Kidney (tissue), 14 donors: Measurements from ENCODE around the gene RNF4. TPM values are rescaled to one million over a fixed set of nuclear protein-coding genes. Genes with fewer than 3 reads are reported as not detected.

Source experiments
- DNase-seq, 5 donors: peaks; one replicate each; pipeline ENCODE4 v3.0.0-alpha.2; 2013 to 2020
- FAIRE-seq: peaks from 2 replicates; lab custom pipeline; 2012; peaks lifted over from hg19 to GRCh38; lab: Jason Lieb, UNC
- H3K27ac ChIP-seq, 2 donors: one replicate each; pipeline ENCODE4 v1.7.0; 2013; ENCODE audit warnings: low read depth in 2 of 2, low read length in 2 of 2, inconsistent platforms in 1 of 2
- H3K27me3 ChIP-seq: one replicate; pipeline ENCODE4 v1.7.1; 2013; ENCODE audit warnings: low read length, inconsistent platforms; ENCODE audit not compliant: control insufficient read depth, insufficient read depth
- H3K36me3 ChIP-seq, 3 donors: one replicate each; pipeline versions ENCODE4 v1.7.0 to v1.7.1; 2013; ENCODE audit warnings: low read length in 3 of 3, control low read depth in 1 of 3, inconsistent platforms in 1 of 3; ENCODE audit not compliant: insufficient read depth in 3 of 3, control insufficient read depth in 2 of 3
- H3K4me1 ChIP-seq, 3 donors: one replicate each; pipeline versions ENCODE4 v1.7.0 to v1.7.1; 2013; ENCODE audit warnings: low read length in 3 of 3, inconsistent platforms in 1 of 3, low read depth in 1 of 3; ENCODE audit not compliant: control insufficient read depth in 2 of 3, insufficient read depth in 2 of 3
- H3K4me3 ChIP-seq, 3 donors: one replicate each; pipeline versions ENCODE4 v1.7.0 to v1.8.1; 2013; ENCODE audit warnings: low read length in 3 of 3, control low read depth in 1 of 3, inconsistent platforms in 1 of 3
- H3K9ac ChIP-seq, 3 donors: one replicate each; pipeline versions ENCODE4 v1.7.0 to v1.7.1; 2013; ENCODE audit warnings: low read length in 3 of 3, control low read depth in 1 of 3, inconsistent platforms in 1 of 3
- H3K9me3 ChIP-seq, 3 donors: one replicate each; pipeline versions ENCODE4 v1.7.0 to v1.7.1; 2013; ENCODE audit warnings: low read length in 3 of 3, control low read depth in 1 of 3, inconsistent platforms in 1 of 3; ENCODE audit not compliant: control insufficient read depth in 2 of 3, insufficient read depth in 1 of 3
- CTCF ChIP-seq: IDR thresholded peaks from 3 replicates; pipeline ENCODE4 v1.5.1; 2012; ENCODE audit warnings: mild to moderate bottlenecking, moderate library complexity, borderline replicate concordance; ENCODE audit not compliant: insufficient read depth; ENCODE audit errors: extremely low read depth
- intact Hi-C: fragments of 100-400 bp; cut with DNase I; formaldehyde crosslinking; loops from one replicate; pipeline ENCODE4 v1.11.1; 2022
- polyA plus RNA-seq: library from polyadenylated mRNA; stranded (reverse); fragments of 350-450 nt; fragmentation: Illumina TruSeq; extraction: RNeasy Lipid Tissue Mini Kit (QIAGEN cat#74804); gene quantifications from one replicate; pipeline ENCODE4 v1.2.3, GENCODE V29; 2014; ENCODE audit warnings: low read depth, low replicate concordance; ENCODE audit not compliant: insufficient read depth
- total RNA-seq: library from RNA; stranded (reverse); fragmentation: NEBNext Ultra II Directional; extraction: Animal tissue kit (Norgen Biotek cat#: 25700); gene quantifications from one replicate; pipeline ENCODE4 v1.2.1, GENCODE V29; 2021
- donor health status: control.
- donor health status: control.
- donor health status: control.
- donor health status: control.
- donor health status: control.
- donor health status: DM: yes; HTN: yes; CAD: no.
- donor health status: Normal renal cell carcinoma (clear cell type).

The RNF4 gene
- total and polyA plus RNA-seq, 2 donors from 2014 or later = 24.2 to 61.5 TPM

- no peak overlapping the region for H3K9ac ChIP-seq
- no peaks in the 10 kb centered on the region for H3K9me3 ChIP-seq
- FAIRE-seq = no peak
- H3K4me3 ChIP-seq = no peak overlapping the region
- intact Hi-C loops = no loop called here
- no peaks in the 10 kb centered on the region for H3K27me3 ChIP-seq
- no peak overlapping the region for H3K27ac ChIP-seq
- no peaks in the 10 kb centered on the region for H3K4me1 ChIP-seq
- H3K36me3 ChIP-seq = no peaks in the 10 kb centered on the region
- DNase-seq = peak in 1 of 5 donors; percentile 44
- TF ChIP-seq CTCF = no peak
These were observed 23.8 kb upstream of the RNF4 start for GRCh38 chr4:2445130-2445529.

DNA sequence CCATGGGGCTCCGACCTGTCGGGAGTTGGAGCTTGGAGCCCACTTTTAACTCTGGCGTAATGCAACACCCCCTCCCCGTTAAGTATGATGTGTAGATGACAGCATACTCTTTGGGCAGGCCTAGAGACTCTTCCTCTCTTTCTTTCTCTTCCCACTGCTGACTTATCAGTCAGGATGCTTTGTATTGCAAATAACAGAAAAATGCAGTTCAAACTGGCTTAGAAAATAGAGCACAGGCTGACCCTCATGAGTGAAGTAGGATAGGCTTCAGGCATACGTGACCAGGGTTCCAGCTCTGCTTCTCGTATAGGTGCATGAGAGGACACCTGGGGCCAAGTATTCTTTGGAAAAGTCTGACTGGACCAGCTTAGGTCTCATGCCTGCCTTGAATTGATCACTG, 23.3 kb upstream of the RNF4 start:
- Histone ChIP-seq H3K27me3 (no peaks in the 10 kb centered on the region), H3K9me3 (no peaks in the 10 kb centered on the region), H3K4me3 (no peak overlapping the region), H3K4me1 (no peaks in the 10 kb centered on the region), H3K27ac (no peak overlapping the region), H3K9ac (no peak overlapping the region), H3K36me3 (no peaks in the 10 kb centered on the region)
- DNase-seq = no peak
- no peak for FAIRE-seq
- intact Hi-C loops = no loop called here
- no peak for TF ChIP-seq CTCF

DNA sequence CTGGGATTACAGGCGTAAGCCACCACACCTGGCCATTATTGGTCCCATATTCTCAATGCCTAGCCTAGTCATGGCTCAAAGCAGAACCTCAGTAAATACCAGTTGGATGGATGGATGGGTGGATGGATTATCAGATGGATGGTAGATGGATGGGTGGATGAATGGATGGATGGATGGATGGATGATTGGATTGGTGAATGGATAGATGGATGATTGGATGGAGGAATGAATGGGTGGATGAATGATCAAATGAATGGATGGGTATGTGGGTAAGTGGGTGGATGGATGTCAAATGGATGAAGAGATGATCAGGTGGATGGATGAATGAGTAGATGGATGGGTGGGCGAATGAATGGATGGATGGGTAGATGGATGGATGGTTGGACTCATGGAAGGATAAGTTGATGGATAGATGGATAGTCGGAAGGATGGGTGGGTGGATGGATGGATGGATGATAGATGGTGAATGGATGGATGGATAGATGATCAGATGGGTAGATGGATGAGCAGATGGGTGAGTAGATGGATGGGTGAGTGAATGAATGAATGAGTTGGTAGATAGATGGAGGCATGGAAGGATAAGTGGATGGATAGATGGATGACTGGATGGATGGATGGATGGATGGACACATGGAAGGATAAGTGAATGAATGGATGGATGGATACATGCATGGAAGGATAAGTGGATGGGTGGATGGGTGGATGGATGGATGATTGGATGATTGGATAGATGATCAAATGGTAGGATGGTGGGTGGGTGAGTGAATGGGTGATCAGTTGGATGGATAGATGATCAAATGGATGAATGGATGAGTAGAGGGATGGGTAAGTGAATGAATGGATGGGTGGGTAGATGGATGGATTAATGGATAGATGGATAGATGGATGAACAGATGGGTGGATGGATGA, 22.0 kb upstream of the RNF4 start:
- Histone ChIP-seq H3K9ac (no peak overlapping the region), H3K4me1 (no peaks in the 10 kb centered on the region), H3K27me3 (no peaks in the 10 kb centered on the region), H3K36me3 (no peaks in the 10 kb centered on the region), H3K9me3 (no peaks in the 10 kb centered on the region), H3K4me3 (no peak overlapping the region), H3K27ac (no peak overlapping the region)
- TF ChIP-seq CTCF = no peak
- intact Hi-C loops = no loop called here
- DNase-seq = no peak
- FAIRE-seq = no peak
